NCI-H146 (cell line): ENCODE data around the gene GPD1.

Experiments
- DNase-seq: peaks from one replicate; lab custom pipeline; 2025; lab: John Stamatoyannopoulos, UW

The GPD1 gene

GRCh38 chr12:50101663-50102062 is 2.1 kb upstream of the GPD1 start:
- no peak for DNase-seq

DNA sequence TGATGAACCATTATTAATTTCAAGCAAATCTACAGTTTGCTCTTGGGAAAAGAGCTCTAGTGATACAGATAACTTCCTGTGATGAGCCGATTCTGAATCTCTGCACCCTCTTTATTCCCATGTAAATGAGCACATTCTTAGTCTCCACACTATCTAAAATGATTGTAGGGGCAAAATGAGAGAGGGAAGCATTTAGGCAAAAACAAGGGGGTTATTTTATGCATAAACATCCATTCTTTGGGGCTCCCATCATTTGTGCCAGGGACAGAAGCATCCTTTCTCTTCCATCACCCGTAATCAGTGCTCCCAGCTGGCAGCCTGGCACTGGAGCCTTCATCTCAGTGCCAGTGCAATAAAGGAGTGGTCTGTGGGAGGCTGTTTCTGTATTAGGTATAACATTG is 1.7 kb upstream of the GPD1 start:
- DNase-seq = no peak

GRCh38 chr12:50102646-50103309 is 1.0 kb upstream of the GPD1 start:
- no peak for DNase-seq

- DNase-seq = no peak
Measured at GRCh38 chr12:50103351-50103750, 457 bp upstream of the GPD1 start.

DNA sequence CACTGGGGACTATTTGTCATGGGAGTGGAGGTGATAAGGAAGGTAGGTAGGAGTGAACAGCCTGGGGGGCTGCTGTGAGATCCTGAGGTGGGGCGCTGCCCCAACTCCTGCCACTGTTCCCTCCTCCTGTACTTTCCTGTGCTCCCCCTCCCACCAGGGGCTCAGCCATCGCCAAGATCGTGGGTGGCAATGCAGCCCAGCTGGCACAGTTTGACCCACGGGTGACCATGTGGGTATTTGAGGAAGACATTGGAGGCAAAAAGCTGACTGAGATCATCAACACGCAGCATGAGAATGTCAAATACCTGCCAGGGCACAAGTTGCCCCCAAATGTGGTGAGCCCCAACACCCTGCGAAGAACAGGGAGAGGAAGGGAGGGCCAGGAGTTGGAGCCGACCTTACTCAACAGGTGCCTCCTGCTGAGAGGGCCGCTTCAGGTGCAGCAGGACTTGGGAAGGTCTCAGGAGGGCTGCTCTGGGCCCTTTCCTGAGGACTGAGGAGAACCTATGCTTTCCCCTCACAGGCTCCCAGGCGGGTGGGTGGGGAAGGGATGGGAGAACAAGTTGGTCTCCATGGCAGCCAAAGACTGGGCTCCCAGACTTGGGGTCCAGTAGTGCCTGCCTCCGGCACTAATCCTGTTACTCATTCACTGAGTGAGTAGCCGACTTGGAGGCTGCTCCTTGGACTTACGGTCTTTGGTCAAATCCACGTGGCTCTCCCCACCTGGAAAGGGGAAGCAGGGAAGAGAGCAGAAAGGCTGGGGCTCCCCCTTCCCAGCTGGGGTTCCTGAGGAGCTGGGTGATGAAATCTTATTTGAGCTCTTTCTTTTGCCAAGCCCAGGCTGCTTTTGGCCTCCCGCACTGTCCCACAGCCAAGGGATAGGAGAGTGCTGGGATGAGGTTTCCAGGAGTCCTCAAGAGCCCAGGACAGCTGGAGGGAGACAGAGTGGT is 884 bp downstream of the GPD1 start:
- DNase-seq = peak; percentile 15

DNA sequence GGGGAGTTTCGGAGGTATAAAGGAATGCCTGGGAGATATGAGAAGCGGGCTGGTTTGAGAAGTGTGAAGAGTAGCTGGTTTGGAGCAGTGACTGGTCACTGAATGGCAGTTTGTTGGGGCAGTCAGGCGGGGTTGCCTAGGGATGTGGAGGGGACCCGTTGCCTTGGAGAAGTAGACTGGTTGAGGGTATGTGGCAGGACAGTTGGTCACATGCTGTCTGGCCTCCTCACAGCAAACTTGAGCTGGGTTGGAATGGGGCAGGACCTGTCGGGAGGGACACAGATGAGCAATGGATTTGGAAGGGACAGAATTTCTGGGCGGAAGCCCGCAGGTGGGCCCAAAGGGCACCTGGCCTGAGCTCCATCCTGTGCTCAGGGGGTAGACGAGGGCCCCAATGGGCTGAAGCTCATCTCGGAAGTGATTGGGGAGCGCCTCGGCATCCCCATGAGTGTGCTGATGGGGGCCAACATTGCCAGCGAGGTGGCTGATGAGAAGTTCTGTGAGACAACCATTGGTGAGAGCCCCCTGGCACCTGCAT is 2.2 kb downstream of the GPD1 start:
- DNase-seq = no peak

- no peak for DNase-seq
Measured at GRCh38 chr12:50106907-50107306, 3.1 kb downstream of the GPD1 start.

DNA sequence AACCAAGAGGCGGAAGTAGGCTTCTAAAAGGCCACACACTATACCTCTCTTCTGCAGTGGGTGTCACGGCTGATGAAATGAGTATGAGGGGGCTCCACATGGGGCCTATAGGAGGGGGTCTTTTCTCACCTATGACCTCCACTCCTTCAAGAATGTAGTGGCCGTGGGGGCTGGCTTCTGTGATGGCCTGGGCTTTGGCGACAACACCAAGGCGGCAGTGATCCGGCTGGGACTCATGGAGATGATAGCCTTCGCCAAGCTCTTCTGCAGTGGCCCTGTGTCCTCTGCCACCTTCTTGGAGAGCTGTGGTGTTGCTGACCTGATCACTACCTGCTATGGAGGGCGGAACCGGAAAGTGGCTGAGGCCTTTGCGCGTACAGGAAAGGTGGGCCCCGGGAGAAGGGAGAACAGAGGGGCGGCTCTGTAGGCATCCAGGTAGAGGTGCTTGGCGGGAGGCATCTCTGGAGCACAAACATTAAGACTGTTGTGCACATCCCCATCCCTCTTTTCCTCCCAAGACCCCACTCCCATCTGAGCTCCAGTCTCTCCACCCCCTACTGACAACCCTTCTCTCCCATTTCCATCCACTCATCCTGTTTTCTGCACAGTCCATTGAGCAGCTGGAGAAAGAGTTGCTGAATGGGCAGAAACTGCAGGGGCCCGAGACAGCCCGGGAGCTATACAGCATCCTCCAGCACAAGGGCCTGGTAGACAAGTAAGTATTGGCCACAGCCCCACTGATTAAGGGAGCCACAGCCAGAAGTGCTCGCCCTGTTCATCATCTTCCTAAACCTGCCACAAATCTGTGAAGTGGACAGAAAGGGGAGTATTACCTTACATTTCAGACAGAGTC is 3.8 kb downstream of the GPD1 start:
- DNase-seq = no peak

DNA sequence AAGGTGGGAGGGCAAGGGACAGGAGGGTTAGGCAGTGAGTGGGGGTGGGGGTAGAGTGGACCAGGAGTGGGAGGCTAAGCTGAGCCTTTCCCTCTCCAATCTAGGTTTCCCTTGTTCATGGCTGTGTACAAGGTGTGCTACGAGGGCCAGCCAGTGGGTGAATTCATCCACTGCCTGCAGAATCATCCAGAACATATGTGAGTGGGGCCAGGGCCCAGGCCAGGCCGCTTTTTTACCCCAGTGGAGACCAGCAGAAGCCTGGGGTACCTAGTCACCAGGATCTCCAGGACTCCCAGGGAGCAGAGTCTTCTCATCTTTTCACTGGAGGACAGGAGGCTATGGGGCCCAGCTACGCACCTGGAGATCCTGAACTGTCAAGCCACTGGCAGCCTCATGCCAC is 5.5 kb downstream of the GPD1 start:
- no peak for DNase-seq

GRCh38 chr12:50110127-50110761 is 6.4 kb downstream of the GPD1 start:
- DNase-seq = no peak

DNA sequence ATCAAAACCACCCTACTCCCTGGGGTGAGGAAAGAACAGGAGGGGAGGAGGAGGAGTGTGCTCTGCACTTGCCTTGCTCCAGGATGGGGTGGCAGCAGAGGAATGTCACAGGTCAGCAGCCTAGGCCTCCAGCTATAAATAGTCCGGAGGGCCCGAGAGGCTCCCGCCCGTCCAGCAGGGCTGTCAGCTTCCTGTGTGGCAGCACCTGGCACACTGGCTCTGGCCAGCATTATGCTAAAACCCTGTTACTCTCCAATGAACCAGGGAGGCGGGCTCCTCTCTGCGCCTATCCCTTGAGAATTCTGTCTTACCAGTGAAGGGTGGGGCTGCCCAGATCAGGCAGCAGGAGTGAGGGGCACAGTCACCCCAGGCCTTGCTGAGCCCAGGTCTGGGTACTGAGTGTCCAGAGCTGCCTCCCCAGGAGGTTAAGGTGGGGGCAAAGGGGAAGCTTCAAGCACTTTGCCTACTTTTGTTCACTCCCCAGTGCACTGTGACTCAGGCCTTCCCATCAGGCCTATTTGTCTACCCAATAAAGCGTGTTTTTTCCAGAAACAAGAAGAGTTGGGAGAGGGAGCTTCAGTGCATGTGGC is 7.0 kb downstream of the GPD1 start:
- peak; percentile 64 for DNase-seq

DNA sequence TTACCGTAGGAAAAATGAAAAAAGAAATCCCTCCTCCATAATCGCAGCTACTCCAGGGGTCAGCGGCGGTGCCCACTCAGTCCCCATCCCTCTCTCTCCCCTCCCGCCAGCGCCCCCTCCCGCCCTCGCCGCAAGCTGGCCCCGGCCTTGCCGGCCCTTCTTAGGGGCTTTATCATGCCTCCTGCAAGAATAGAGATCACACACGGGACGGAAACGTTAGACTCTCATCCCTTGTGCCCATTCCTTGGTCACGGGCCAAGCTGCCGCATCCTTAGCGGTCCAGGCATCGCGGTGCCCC is 7.5 kb downstream of the GPD1 start:
- no peak for DNase-seq

DNA sequence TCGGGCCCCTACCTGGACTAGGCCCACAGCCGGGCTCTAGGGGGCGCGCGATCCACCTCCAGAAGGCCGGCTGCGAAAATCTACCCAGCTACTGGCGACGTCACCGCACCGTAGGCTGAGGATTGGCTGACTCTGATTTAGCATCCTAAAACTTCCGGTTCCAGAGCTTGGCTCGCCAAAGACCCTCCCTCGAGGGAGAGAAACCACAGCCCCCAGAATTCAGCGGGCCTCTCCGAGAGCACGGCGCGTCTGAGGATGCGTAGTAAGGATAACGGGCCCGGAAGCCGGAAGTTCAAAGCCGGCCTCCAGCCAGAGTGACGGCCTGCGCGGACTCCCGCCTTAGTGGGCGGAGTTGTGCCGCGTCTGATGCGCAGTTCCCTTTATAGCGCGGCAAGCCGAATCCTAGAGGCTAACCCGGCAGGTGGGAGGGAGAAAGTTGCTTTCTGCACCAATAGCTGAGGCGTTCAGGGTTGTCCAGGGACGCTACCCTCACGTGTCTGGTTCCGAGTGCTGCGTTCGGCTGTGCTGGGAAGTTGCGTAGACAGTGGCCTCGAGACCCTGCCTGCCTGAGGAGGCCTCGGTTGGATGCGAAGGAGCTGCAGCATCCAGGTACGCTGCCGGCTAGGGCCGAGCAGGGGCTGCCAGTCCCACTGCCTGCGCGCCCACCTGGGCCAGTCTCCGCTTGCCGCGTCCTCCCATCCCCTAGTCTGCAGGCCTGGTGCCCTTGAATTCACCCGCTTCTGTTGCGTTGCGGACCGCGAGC is 8.1 kb downstream of the GPD1 start, which contains the start of gene COX14:
TSS of gene COX14 (plus strand) at position 544 of the 763 bp plus-strand sequence. CDS start 7,808 bp downstream, outside the sequence.
- peak; percentile 100 for DNase-seq

DNA sequence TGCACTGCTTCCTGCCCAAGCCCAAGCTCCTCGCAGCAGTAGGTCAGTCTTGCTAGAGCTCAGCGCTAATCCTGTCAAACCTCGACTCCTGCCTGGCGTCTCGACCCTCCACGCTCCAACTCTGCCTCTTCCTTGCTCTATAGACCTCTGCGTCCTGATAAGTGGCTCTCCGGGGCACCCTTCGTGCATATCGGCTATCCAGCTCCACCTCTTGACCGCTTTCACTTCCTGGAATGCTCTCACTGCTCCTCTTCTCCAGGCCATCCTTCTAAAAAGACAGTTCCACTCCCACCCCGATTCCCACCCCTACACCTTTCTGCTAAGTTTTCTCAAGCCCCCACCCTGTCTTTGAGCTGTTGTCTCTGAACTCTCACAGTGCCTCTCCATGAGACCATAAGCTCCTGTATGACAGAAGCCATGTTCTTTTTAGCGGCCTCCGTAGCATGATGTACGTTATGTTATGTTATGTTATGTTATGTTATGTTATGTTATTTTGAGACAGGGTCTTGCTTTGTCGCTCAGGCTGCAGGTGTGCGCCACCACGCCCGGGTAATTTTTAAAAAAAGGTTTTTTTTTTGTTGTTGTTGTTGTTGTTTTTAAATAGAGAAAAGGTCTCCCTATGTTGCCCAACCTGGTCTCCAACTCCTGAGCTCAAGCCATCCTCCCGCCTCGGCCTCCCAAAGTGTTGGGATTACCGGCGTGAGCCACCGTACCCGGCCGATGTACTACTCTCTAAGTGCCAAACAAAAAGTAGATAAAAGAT is 8.8 kb downstream of the GPD1 start:
- peak; percentile 81 for DNase-seq

DNA sequence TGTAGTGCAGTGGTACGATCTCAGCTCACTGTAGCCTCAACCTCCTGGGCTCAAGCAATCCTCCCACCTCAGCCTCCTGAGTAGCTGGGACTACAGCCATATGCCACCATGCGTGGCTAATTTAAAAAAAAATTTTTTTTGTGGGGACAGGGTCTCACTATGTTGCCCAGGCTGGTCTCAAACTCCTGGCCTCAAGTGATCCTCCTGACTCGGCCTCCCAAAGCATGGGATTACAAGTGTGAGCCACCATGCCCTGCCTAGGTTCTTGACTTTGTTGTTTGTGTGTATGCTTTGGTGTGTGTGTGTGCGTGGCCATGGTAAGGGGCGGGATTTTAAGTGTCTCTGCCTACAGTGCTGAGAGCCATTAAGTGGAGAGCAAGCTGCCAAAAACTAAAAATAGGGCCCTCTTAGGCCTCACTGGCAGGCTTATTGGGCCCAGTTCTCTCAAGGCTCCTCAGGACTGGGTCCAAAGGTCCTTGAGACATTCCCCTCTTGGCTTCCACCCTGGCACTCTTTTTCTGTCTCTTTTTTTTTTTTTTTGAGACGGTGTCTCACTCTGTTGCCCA is 13.3 kb downstream of the GPD1 start:
- DNase-seq = no peak

GRCh38 chr12:50119387-50119786 is 15.6 kb downstream of the GPD1 start:
- DNase-seq = no peak

DNA sequence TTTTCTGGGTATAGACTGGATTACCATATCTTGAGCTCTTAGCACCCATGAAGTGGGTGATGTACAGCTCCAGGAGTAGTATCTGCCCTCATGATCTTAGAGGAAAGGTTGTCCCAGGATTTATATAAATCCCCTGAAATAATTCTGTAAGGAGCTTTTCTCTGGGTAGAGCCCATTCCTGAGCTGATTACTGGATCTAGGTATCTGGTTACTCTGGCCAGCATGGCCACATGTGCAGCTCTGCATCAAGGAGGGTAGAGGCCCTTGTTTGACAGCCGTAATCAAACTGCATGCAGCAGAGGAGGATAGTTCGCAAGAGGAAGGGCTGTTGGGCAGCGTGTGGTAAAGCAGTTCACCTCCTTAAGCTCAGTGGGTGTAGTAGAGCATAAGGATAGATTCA is 16.7 kb downstream of the GPD1 start:
- DNase-seq = no peak

DNA sequence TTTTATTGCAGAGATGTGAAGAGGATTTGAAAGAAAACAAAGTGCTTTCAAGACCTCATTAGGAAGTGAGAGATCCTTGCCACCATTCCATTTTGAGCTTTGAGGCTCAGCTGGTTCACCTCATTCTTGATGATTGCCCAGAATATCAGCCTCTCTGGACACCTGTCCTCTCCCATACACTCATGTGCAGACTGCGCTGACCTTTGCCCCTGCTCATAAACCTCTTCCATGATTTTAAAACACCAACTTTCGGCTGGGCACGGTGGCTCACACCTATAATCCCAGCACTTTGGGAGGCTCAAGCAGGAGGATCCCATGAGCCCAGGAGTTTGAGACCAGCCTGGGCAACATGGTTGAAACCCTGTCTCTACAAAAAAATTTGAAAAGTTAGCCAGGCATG is 17.1 kb downstream of the GPD1 start:
- DNase-seq = no peak

GRCh38 chr12:50121641-50122040 is 17.8 kb downstream of the GPD1 start:
- no peak for DNase-seq
